Suppressor macrophage treated with lipopolysaccharide for 4 hours (primary cell): ENCODE results near the gene BRF1.

Experiments
- DNase-seq: peaks from one replicate; pipeline ENCODE4 v3.0.0-alpha.2; 2020

Gene BRF1

GRCh38 chr14:105257464-105257863 is 43.3 kb downstream of the BRF1 start:
- no peak for DNase-seq

DNA sequence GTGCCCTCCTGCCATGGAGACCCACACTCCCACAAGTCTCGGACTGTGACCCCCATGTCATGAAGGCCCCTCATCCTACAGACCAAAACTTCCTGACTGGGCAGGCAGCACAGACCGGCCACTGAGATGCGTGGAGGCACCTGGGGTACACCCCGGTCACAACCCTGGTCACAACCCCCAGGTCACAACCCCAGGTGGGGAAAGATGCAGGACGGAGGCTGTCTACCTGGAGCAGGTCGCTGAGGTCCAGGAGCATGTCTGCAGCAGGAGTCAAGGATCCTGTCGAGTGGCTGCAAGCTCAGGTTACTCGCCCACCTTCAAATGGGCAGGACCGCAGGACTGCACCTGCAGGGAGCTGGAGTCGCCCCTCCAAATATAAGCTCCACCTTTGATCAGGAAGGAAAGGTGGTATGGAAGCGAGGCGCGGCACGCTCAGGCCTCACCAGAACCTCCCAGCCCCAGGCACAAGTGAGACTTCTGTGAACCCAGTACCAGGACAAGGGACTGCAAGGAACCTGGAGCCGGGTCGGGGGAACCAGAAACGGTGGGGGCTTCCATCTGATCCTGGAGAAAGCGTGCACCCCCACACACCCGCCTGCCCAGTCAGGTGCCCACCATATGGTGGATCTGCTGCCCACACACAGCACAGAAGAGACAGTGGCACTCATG is 44.4 kb downstream of the BRF1 start:
- no peak for DNase-seq

DNA sequence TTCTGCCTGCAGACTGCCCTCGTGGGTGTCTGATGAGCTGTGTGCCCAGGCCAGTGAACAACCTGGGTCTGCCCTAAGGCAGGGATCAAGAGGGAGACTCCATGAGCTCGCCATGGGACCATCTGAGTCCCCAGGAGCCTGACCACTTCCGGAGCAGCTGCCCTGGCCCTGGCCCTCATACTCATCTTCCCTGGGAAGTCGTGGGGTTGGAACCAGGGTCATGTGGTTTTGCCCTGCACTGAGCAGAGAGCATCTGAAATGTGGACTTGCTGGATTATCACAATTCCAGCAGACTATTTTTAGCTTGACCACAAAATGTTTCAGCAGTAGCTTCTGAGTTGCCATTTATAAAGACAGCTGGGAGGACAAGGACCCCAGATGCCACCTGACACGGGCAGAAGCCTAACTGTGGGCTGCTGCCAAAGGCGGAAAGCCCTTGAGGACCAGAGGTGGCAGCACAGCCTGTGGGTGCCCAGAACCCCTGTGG is 45.7 kb downstream of the BRF1 start:
- no peak for DNase-seq

- no peak for DNase-seq
Measured at GRCh38 chr14:105253329-105253682, 47.5 kb downstream of the BRF1 start.

- no peak for DNase-seq
Measured at GRCh38 chr14:105252552-105253328, 48.1 kb downstream of the BRF1 start.

- no peak for DNase-seq
Measured at GRCh38 chr14:105251920-105252319, 48.9 kb downstream of the BRF1 start.

DNA sequence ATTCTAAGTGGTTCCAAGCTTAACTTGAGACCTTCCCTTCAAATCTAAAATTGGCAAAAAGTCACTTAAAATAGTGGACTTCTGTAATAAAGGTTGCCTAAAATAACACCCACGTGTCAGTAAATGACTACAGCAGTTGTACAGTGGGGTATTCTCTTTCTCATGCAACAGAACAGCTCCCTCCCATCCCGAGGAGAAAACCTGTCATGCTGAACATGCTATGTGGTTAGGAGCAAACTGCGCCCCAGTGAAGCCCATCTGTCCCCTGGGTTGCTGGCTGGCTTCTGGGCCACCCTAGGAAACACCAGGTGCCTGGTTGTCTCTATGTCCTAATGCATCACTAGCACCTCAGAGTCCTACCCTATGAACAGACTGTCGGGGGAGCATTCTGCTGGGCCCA is 49.8 kb downstream of the BRF1 start:
- no peak for DNase-seq

DNA sequence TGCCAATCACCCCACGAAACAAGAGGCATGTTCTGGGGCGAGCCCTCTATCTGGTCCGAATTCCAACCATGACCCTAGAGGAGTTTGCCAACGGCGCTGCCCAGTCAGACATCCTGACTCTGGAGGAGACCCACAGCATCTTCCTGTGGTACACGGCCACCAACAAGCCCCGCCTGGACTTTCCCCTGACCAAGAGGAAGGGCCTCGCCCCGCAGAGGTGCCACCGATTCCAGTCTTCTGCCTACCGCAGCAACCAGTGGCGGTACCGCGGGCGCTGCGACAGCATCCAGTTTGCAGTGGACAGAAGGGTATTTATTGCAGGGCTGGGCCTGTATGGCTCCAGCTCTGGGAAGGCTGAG is 50.8 kb downstream of the BRF1 start:
- DNase-seq, result no peak

DNA sequence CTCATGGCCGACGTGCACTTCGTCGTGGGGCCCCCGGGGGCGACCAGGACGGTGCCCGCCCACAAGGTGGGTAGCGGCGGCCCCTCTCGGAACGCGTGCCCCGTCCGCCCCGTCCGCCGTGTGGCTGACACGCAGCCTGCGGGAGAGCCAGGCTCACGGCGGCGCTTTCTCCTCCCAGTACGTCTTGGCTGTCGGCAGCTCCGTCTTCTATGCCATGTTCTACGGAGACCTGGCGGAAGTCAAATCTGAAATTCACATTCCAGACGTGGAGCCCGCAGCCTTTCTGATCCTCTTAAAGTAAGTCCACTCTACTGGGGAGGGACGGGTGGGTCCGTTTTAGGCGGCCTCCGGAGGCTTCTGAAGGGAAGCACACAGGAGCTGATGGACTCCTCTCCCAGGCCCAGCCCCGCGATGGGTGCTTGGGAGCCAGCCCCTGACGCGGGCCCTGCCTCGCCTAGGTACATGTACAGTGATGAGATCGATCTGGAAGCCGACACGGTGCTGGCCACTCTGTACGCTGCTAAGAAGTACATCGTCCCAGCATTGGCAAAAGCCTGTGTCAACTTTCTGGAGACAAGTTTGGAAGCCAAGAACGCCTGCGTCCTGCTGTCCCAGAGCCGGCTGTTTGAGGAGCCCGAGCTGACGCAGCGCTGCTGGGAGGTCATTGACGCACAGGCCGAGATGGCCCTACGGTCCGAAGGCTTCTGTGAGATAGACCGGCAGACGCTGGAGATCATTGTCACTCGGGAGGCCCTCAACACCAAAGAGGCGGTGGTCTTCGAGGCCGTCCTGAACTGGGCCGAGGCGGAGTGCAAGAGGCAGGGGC is 51.4 kb downstream of the BRF1 start:
- no peak for DNase-seq

DNA sequence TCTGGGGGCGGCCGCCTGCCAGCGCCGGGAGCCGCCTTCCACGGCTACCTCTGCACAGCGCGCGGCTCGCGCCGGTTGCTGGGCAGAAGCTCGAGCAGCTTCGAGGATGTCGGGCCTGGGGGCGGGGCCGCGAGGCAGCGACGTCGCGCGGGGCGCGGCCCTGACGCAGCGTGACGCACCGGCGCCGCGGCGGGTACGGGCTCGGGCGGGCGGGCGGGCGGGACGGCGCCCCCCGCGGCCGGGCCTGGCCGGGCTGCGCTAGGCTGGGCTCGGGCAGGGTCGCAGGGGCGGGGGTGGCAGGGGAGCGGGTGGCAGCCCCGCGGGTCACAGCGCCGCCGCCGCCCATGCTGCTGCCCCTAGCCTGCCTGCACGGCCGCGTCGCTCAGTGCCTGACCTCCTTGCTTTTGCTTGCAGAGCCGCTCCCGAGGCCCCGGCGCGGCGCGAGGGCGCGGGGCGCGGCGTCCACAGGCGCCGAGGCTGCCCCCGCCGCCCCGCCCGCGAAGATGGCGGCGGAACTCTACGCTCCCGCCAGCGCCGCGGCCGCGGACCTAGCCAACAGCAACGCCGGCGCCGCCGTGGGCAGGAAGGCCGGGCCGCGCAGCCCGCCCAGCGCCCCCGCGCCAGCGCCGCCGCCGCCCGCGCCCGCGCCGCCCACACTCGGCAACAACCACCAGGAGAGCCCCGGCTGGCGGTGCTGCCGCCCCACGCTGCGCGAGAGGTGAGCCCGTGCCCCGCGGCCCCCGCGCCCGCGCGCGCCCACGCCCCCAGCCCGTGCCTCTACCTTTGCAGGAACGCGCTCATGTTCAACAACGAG is 52.2 kb downstream of the BRF1 start, which contains the start of gene BTBD6:
BTBD6 (plus strand) TSS at position 166 of the 814 bp plus-strand sequence; CDS start at position 345, 179 bp downstream.
- peak; percentile 90 for DNase-seq

DNA sequence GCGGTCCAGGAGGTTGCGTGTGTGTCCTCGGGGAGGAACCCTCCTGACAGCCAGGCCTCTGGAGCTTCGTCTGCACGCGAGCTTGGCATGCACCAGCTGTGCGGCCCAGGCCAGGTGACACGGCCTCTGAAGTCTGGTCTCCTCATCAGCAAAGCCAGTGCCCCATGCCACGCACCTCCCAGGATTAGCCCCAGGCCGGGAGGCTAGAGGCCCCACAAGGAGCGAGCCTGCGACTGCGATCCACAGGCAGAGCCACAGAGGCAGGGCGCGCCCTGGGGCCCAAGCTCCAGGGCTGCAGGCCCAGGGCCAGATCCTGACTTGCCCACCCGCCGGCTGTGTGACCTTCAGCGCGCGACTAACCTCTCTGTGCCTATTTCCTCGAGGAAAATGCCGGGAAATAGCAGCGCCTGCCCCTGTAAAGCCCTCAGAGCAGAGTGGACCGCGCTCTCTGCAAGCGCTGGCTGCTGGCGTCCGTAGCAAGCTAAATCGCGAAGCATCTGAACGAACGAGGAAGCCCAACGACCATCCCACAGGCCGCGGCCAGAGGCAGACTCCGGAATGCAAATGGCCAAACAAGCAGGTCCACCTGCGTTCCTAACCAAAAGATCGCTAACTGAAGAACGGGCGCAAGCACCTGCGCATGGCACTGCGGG is 53.0 kb downstream of the BRF1 start:
- DNase-seq, result no peak

DNA sequence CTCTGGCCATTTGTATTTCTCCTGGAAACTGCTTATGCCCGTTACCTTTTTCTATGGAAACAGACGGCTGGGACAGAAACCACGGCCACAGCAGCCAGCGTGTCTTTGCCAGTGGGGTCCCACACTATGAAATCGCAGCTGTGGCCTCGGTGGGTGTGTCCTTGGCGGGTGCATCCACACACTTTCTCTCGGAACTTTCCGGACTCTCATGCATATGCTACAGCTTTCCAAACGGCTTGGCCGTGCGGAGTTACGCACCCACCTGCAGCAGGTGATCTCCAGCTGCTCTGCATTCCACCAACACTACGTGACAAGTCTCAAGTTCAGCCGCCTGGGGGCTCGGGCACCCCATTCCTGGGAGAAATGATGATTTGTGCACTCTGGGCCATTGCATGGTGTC is 53.8 kb downstream of the BRF1 start:
- no peak for DNase-seq

- DNase-seq, result no peak
Measured at GRCh38 chr14:105244334-105244733, 56.5 kb downstream of the BRF1 start.

- no peak for DNase-seq
Measured at GRCh38 chr14:105241641-105242040, 59.2 kb downstream of the BRF1 start.

GRCh38 chr14:105240811-105241576 is 59.8 kb downstream of the BRF1 start:
- DNase-seq, result no peak

- no peak for DNase-seq
Measured at GRCh38 chr14:105229099-105229655, 71.6 kb downstream of the BRF1 start.

DNA sequence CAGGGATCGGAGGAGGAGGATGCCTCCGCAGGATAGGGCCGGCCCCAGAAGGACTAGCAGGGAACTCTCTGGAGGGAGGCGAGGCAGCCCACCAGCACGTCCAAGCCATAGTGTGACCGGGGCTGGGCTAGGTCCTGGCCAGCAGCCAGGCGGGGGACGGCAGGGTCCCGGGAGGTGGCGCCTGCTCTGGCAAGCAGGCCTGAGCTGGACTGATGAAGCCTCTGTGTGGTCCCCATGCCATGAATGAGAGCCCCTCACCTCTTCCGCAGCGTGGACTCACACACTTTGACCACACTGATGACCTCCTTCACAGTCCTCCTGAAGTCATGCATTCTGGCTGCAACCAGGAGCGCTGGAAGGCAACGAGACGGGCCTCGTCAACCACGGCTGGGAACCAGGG is 72.2 kb downstream of the BRF1 start:
- no peak for DNase-seq

DNA sequence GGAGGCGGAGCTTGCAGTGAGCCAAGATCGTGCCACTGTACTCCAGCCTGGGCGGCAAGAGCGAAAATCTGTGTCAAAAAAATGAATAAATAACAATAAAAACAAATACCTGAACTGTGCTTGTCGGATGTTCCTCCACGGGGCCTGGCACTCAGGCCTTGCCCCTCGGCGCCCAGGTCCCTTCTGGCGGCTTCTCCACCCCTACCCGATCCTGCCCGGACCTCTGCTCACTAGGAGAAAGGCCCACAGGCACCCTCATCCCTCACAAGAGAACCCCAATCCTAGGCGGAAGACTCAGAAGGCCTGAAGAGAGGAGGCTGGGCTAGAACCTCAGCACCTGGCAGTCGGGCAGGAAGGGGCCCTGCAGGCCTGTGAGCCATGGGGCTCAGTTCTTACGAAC is 73.5 kb downstream of the BRF1 start:
- DNase-seq, result no peak

DNA sequence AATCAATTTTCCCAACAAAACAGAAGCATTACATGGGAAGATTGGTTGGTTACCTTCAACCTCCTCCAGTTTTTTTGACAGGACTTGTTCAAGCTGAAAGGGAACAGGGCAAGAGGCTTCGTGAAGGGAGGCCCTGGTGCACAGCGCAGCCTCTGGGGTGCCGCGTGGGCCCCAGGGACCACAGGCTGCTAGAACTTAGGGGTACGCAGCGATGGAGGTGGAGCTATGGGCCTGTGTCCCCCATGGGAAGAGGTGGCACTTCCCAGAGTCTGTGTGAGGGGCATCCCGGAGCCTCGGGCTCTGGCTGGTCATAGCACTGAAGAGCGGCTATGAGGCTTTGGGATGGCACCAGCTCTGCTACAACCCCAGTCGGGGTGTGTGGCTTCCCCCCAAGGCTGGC is 74.6 kb downstream of the BRF1 start:
- DNase-seq, result no peak

GRCh38 chr14:105224845-105225570 is 75.8 kb downstream of the BRF1 start:
- no peak for DNase-seq
